B cell (primary cell): Measurements from ENCODE around the gene MPZL2. TPM values are rescaled to one million over a fixed set of nuclear protein-coding genes. Genes with fewer than 3 reads are reported as not detected.

Experiments
- ATAC-seq: fragments of 200-7000 bp; cut with Tn5 transposase; one replicate; pipeline ENCODE4 v1.10.0; 2021; ENCODE audit warnings: low read depth, mild to moderate bottlenecking, moderate number of reproducible peaks, moderate library complexity
- CTCF ChIA-PET: fragments of 350-600 bp; sonication (Branson Sonifier 250); formaldehyde crosslinking; loops from one replicate; lab custom pipeline; 2021; ENCODE audit warnings: antibody characterized with exemption, inconsistent platforms; lab: Charles Lee
- POLR2A ChIA-PET: fragments of 350-600 bp; sonication (Branson Sonifier 250); formaldehyde crosslinking; loops from one replicate; lab custom pipeline; 2021; ENCODE audit warnings: antibody characterized with exemption; lab: Charles Lee
- DNase-seq: peaks from one replicate; pipeline ENCODE4 v3.0.0; 2013
- H2AFZ ChIP-seq: 2 replicates; pipeline ENCODE4 v1.6.1; 2012; ENCODE audit warnings: mild to moderate bottlenecking, low read depth, low read length; ENCODE audit not compliant: insufficient read depth, poor library complexity, severe bottlenecking
- H3K27ac ChIP-seq, 2 donors: 1 replicate in 1 of 2; 2 replicates in 1 of 2; pipeline ENCODE4 v1.5.1; 2012 to 2013; ENCODE audit warnings: low read length in 2 of 2, mild to moderate bottlenecking in 2 of 2, moderate library complexity in 1 of 2
- H3K27me3 ChIP-seq, 4 experiments: fragments of 200-600 bp in 1 of 4; sonication (generic) in 1 of 4; replicated peaks in 1 of 4; 1 replicate in 2 of 4; 2 replicates in 2 of 4; pipeline versions ENCODE4 v1.6.1 to v1.7.0; 2013 to 2016; ENCODE audit warnings: low read length in 3 of 4, mild to moderate bottlenecking in 2 of 4, mixed read lengths in 1 of 4, moderate library complexity in 1 of 4; ENCODE audit not compliant: insufficient read depth in 4 of 4, control insufficient read depth in 3 of 4; ENCODE audit errors: control extremely low read depth in 1 of 4
- H3K36me3 ChIP-seq, 2 experiments: replicated peaks in 1 of 2; 1 replicate in 1 of 2; 2 replicates in 1 of 2; pipeline versions ENCODE4 v1.6.1 to v1.7.1; 2013; ENCODE audit warnings: low read length in 1 of 2; ENCODE audit not compliant: insufficient read depth in 2 of 2, control insufficient read depth in 1 of 2; ENCODE audit errors: control extremely low read depth in 1 of 2, extremely low read depth in 1 of 2
- H3K4me1 ChIP-seq, 2 donors: fragments of 200-600 bp in 1 of 2; sonication (generic) in 1 of 2; 1 replicate in 1 of 2; 2 replicates in 1 of 2; pipeline versions ENCODE4 v1.5.1 to v1.6.1; 2013 to 2017; ENCODE audit warnings: low read length in 2 of 2; ENCODE audit not compliant: control insufficient read depth in 2 of 2, insufficient read depth in 2 of 2
- H3K4me2 ChIP-seq: replicated peaks from 2 replicates; pipeline ENCODE3; 2012; ENCODE audit warnings: mild to moderate bottlenecking, low read depth, low read length; ENCODE audit not compliant: poor library complexity, severe bottlenecking
- H3K4me3 ChIP-seq, 5 experiments: fragments of 200-600 bp in 1 of 5; sonication (generic) in 1 of 5; 1 replicate in 3 of 5; 2 replicates in 2 of 5; pipeline versions ENCODE4 v1.5.1 to v1.7.0; 2011 to 2016; ENCODE audit warnings: low read length in 4 of 5, mild to moderate bottlenecking in 4 of 5, low read depth in 2 of 5, control low read depth in 1 of 5, moderate library complexity in 1 of 5; ENCODE audit not compliant: insufficient read depth in 1 of 5; ENCODE audit errors: control extremely low read depth in 1 of 5, extremely low read depth in 1 of 5
- H3K79me2 ChIP-seq: fragments of 200-600 bp; sonication (generic); one replicate; pipeline ENCODE4 v1.6.0; 2016; ENCODE audit warnings: low read length; ENCODE audit not compliant: control insufficient read depth, insufficient read depth
- H3K9ac ChIP-seq: fragments of 200-600 bp; sonication (generic); 2 replicates; pipeline ENCODE4 v1.6.1; 2017; ENCODE audit warnings: mild to moderate bottlenecking, low read length, moderate library complexity
- H3K9me3 ChIP-seq, 3 donors: one replicate each; pipeline versions ENCODE4 v1.6.1 to v1.7.1; 2013; ENCODE audit warnings: low read length in 2 of 3; ENCODE audit not compliant: control insufficient read depth in 2 of 3, insufficient read depth in 1 of 3; ENCODE audit errors: control extremely low read depth in 1 of 3
- H4K20me1 ChIP-seq: 2 replicates; pipeline ENCODE4 v1.6.0; 2012; ENCODE audit warnings: mild to moderate bottlenecking, low read length; ENCODE audit not compliant: insufficient read depth, control insufficient read depth, poor library complexity, severe bottlenecking
- H3K27ac Mint-ChIP-seq: one replicate; pipeline ENCODE4 v1.8.0; 2021; ENCODE audit warnings: mixed read lengths
- H3K27me3 Mint-ChIP-seq: one replicate; pipeline ENCODE4 v1.8.0; 2021; ENCODE audit warnings: mixed read lengths
- H3K4me1 Mint-ChIP-seq: one replicate; pipeline ENCODE4 v1.8.0; 2021; ENCODE audit warnings: mixed read lengths
- H3K4me3 Mint-ChIP-seq: one replicate; pipeline ENCODE4 v1.8.0; 2021; ENCODE audit warnings: mixed read lengths
- H3K9me3 Mint-ChIP-seq: one replicate; pipeline ENCODE4 v1.8.0; 2022; ENCODE audit warnings: mixed read lengths; ENCODE audit not compliant: insufficient read depth
- EZH2 ChIP-seq: IDR thresholded peaks from 2 replicates; pipeline ENCODE4 v1.6.1; 2012; ENCODE audit warnings: borderline replicate concordance, low read depth, mild to moderate bottlenecking, moderate library complexity, low read length; ENCODE audit not compliant: insufficient read depth, poor library complexity, severe bottlenecking
- WGBS: methylation state at CpG from one replicate; pipeline ENCODE4 v1.1.5; 2013; ENCODE audit warnings: missing lambda C conversion rate; ENCODE audit not compliant: insufficient coverage; 5-methylcytosine and 5-hydroxymethylcytosine counted together
- intact Hi-C: fragments of 100-400 bp; cut with micrococcal nuclease; formaldehyde crosslinking; loops from one replicate; pipeline ENCODE4 v1.10.0; 2022
- polyA plus RNA-seq: library from polyadenylated mRNA; depleted of rRNA; stranded (reverse); fragments of >200 nt; gene quantifications from 2 replicates; pipeline ENCODE4 v1.2.3, GENCODE V29; 2012
- total RNA-seq, 2 donors: library from RNA; stranded (reverse); fragments of 120-200 nt in 1 of 2; gene quantifications; 1 replicate in 1 of 2; 2 replicates in 1 of 2; pipeline versions ENCODE4 v1.2.3 to v1.2.4, GENCODE V29; 2013 to 2022
- TF ChIP-seq, protein P1 (sequence below): fragments of 200-600 bp; IDR thresholded peaks from one replicate; pipeline ENCODE4 v1.8.0; 2022; ENCODE audit warnings: antibody characterized with exemption, mild to moderate bottlenecking

The MPZL2 gene
- total and polyA plus RNA-seq, 2 donors (not counting 1 experiment from before 2014, with no cell fraction given) = 1.2 TPM; not detected in 1

DNA sequence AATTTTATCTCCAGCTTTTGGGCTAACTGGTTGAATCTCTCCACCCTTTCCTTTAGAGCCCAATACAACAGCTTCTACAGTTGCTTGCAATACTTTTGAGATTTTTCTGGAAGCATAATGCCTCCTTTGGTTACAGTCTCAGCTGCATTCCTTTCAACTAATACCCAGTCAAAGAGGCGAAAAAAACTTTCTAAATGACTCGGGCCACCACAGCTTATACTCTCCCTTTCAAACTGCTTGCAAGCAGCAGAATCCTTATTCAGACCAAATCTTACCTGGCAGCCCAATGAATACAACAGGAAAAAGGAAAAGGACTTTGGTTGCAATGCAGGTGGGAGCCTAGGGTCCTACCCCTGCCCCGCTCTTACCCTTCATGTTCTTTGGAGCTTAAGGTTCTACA, 55.1 kb downstream of the MPZL2 start:
- H3K4me1 Mint-ChIP-seq = peaks cover 38% of the 10 kb centered on the region
- H3K9me3 ChIP-seq = no peaks in the 10 kb centered on the region
- peaks cover 32% of the 10 kb centered on the region for H3K27me3 Mint-ChIP-seq
- no peaks in the 10 kb centered on the region for H4K20me1 ChIP-seq
- 64% methylated on average over 2 of the region's 3 CpGs for WGBS
- ATAC-seq = no peak
- H2AFZ ChIP-seq = no peak overlapping the region
- ChIA-PET CTCF (interaction anchor here (1.0 to 3.7 kb wide), 3 partner anchors 10 to 142 kb away, joined by 3 to 21 read pairs (median 4); no protein-coding TSS in a partner anchor), POLR2A (no interaction called here)
- no peaks in the 10 kb centered on the region for H3K9me3 Mint-ChIP-seq
- no peak overlapping the region for H3K4me2 ChIP-seq
- DNase-seq = no peak
- H3K4me3 ChIP-seq = no peak overlapping the region
- no peak overlapping the region for H3K27ac ChIP-seq
- no peak overlapping the region for H3K4me3 Mint-ChIP-seq
- TF ChIP-seq, protein P1, sequence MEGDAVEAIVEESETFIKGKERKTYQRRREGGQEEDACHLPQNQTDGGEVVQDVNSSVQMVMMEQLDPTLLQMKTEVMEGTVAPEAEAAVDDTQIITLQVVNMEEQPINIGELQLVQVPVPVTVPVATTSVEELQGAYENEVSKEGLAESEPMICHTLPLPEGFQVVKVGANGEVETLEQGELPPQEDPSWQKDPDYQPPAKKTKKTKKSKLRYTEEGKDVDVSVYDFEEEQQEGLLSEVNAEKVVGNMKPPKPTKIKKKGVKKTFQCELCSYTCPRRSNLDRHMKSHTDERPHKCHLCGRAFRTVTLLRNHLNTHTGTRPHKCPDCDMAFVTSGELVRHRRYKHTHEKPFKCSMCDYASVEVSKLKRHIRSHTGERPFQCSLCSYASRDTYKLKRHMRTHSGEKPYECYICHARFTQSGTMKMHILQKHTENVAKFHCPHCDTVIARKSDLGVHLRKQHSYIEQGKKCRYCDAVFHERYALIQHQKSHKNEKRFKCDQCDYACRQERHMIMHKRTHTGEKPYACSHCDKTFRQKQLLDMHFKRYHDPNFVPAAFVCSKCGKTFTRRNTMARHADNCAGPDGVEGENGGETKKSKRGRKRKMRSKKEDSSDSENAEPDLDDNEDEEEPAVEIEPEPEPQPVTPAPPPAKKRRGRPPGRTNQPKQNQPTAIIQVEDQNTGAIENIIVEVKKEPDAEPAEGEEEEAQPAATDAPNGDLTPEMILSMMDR = no peak
- no peak for TF ChIP-seq EZH2
- H3K4me1 ChIP-seq = peaks cover 34 to 36% of the 10 kb centered on the region in 2 donors
- H3K9ac ChIP-seq = no peak overlapping the region
- no peaks in the 10 kb centered on the region for H3K27me3 ChIP-seq
- intact Hi-C loops = loop anchor here (5.0 kb wide), 1 partner anchor 33 kb away; no protein-coding TSS in a partner anchor
- H3K27ac Mint-ChIP-seq = no peak overlapping the region
- H3K79me2 ChIP-seq = no peaks in the 10 kb centered on the region
- no peaks in the 10 kb centered on the region for H3K36me3 ChIP-seq

- H3K9me3 Mint-ChIP-seq = no peaks in the 10 kb centered on the region
- ChIA-PET CTCF (interaction anchor here (1.3 to 3.7 kb wide), 2 partner anchors 8 to 260 kb away, joined by 3 to 21 read pairs; no protein-coding TSS in a partner anchor), POLR2A (no interaction called here)
- WGBS = no CpG with 5 or more reads among the region's 2 CpGs
- Histone ChIP-seq H3K27me3 (no peaks in the 10 kb centered on the region), H3K4me1 (peaks cover 15 to 16% of the 10 kb centered on the region in 2 donors), H4K20me1 (no peaks in the 10 kb centered on the region), H3K79me2 (no peaks in the 10 kb centered on the region), H3K27ac (no peak overlapping the region), H3K9ac (no peak overlapping the region), H3K4me3 (no peak overlapping the region), H3K4me2 (no peak overlapping the region), H3K36me3 (no peaks in the 10 kb centered on the region), H2AFZ (no peak overlapping the region), H3K9me3 (no peaks in the 10 kb centered on the region)
- H3K27me3 Mint-ChIP-seq = peaks cover 32% of the 10 kb centered on the region
- ATAC-seq = no peak
- intact Hi-C loops = loop anchor here (5.0 kb wide), 1 partner anchor 35 kb away; no protein-coding TSS in a partner anchor
- peaks cover 19% of the 10 kb centered on the region for H3K4me1 Mint-ChIP-seq
- DNase-seq = no peak
- H3K4me3 Mint-ChIP-seq = no peak overlapping the region
- no peak for TF ChIP-seq EZH2
- TF ChIP-seq, protein P1 = no peak
- H3K27ac Mint-ChIP-seq = no peak overlapping the region
These were observed 57.0 kb downstream of the MPZL2 start for GRCh38 chr11:118207079-118207478.
